IPS-11a (cell line): Measurements from ENCODE around the gene LTBP2.

Experiments used
- H3K4me3 ChIP-seq: one replicate; pipeline ENCODE4 v1.5.1; 2013; ENCODE audit warnings: low read depth, low read length, control low read depth

Gene LTBP2

GRCh38 chr14:74611650-74612349 is at the start of gene LTBP2:
Gene LTBP2, minus strand, starts transcription at chr14:74612237. Its CDS starts 293 bp downstream, at chr14:74611944.
- H3K4me3 ChIP-seq, result peak within 1 kb of the TSS; percentile 41

DNA sequence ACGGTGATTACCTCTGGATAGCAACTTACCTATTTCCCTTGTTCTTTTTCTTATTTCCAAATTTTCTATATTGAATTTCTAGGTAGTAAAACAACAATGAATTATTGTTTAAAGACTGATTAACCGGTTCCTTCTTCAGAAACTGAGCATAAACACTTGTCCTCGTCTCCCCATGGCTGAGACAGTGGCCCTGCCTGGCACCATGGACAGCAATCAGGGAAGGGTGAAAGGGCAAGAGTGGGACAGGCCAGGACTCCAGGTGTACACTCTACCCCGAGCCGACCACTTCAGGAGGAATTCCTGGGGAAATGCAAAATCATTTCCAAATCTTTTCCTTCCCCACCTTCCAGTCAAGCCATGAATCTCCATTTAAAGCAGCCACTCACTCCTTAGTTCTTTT is 48.8 kb upstream of the LTBP2 start:
- no peak overlapping the region for H3K4me3 ChIP-seq

DNA sequence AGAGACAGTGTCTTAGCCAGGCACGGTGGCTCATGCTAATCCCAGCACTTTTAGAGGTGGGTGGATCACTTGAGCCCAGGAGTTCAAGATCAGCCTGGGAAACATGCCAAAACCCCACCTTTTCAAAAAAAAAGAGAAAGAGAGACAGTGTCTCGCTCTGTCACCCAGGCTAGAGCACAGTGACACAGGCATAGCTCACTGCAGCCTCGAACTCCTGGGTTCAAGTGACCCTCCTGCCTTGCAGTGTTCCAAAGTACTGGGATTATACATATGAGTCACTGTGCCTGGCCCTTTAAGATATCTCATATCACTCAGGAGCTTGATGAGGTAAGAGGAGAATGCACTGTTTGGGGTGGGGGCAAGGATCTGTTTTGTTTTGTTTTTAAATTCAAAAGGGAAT is 48.1 kb upstream of the LTBP2 start:
- no peak overlapping the region for H3K4me3 ChIP-seq

GRCh38 chr14:74658535-74659131 is 46.6 kb upstream of the LTBP2 start:
- H3K4me3 ChIP-seq, result no peak overlapping the region

DNA sequence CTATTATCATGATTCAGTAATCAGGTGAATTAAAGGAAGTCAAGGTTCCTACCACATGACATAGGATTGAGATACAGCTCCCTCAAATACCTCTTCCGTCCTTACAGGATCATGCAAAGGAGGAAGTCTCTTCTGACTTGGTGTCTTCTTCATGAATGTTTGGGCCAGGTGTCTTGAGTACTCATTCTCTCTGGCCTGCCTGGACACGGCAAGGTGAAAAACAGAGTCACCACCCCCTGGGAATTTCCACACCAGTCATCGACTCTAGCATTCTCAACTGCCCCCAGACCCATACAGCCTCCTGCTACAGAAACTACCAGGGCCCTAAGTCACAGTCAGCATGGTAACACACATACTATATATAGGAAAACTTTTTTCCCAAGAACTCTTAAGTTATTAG is 44.9 kb upstream of the LTBP2 start:
- H3K4me3 ChIP-seq, result no peak overlapping the region

- H3K4me3 ChIP-seq, result no peak overlapping the region
These were observed 43.8 kb upstream of the LTBP2 start for GRCh38 chr14:74655599-74656395.

GRCh38 chr14:74654931-74655330 is 42.9 kb upstream of the LTBP2 start:
- H3K4me3 ChIP-seq, result no peak overlapping the region

GRCh38 chr14:74653386-74654138 is 41.5 kb upstream of the LTBP2 start:
- H3K4me3 ChIP-seq, result no peak overlapping the region

DNA sequence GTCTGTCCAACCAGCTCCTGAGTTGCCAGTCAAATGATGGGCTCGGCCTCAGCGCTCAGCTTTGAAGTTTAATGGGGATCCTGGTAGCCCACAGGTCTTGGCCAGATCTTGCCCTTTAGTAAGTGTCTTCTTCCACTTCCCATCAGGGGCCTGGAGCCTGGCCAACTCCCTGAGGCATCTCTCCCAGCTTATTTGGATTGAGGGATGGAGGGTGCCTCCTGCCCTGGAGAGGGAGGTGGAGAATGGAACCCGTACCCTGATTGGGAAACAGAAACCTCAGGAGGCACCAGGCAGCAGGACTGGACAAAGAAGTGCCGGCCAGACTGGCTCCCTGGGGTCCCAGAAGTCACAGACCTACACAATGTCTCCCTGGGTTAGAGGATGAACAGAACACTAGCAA is 40.5 kb upstream of the LTBP2 start:
- H3K4me3 ChIP-seq, result no peak overlapping the region

DNA sequence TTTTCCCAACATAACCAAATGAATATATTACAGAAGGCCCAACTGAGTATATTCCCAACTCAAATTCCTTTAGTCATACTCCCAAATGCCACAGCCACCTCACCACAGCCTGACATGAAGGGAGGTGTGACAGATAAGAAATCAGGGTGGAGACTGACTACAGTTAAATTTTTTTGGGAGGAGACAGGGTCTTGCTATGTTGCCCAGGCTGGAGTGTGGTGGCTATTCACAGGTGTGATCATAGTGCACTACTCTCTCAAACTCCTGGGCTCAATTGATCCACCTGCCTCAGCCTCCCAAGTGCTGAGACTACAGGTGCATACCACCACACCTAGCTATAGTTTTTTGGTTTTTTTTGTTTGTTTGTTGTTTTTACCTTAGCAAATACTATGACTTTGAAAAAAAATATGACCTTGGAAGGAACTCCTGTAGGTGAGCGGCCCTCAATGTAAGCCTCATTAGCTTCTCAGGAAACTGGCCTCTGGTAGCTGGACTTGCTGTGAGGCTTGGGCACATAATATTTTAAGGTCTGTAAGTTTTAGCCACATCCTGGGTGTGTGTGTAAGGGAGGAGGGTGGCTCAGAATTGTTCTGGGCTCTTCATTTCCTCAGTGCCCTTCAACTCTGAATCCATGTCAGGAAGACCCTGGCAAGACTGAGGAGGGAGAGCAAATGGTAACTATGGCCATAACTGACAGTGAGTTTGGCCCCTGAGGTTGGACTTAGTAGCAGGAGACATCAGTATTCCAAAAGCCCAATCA is 39.1 kb upstream of the LTBP2 start:
- H3K4me3 ChIP-seq, result no peak overlapping the region

- H3K4me3 ChIP-seq, result no peak overlapping the region
These were observed 37.6 kb upstream of the LTBP2 start for GRCh38 chr14:74649673-74650072.

- no peak overlapping the region for H3K4me3 ChIP-seq
These were observed 37.1 kb upstream of the LTBP2 start for GRCh38 chr14:74649167-74649566.

- H3K4me3 ChIP-seq, result no peak overlapping the region
These were observed 36.6 kb upstream of the LTBP2 start for GRCh38 chr14:74648601-74649000.

DNA sequence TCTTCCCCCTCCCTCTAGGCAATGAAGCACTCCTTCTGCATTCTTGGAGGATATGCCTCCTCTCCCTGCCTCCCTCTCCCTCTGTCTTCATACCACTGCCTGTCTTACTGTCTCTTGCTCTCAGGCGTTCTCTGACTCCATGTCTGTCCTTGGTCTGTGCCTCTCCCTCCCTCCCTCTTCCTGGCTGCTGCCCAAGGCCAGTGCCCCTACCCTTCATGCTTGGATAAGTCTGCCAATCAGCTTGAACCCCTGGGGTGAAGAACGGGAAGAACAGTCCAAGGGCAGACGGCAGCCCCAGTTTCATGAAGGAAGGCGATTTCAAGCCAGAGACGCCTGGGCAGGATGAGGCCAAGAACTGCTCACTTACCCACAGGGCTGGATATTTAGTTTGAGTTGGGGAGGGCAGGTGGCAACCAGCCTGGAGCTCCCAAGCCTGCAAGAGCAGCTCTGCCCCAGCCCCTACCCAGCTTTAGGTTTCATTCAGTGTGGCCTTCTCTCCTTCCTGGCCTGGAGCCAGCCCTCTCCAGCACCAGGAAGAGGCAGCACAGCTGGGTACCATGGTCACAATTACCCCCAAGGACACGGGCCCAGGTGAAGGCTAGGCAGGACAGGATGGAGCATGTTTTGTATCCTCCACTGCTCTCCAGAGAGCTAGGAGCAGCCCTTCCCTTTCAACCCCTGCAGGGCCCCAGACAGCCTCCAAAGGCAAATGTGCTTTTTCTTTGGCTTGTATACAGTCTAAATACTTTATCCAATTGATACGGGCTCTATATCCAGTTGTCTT is 35.8 kb upstream of the LTBP2 start:
- no peak overlapping the region for H3K4me3 ChIP-seq

DNA sequence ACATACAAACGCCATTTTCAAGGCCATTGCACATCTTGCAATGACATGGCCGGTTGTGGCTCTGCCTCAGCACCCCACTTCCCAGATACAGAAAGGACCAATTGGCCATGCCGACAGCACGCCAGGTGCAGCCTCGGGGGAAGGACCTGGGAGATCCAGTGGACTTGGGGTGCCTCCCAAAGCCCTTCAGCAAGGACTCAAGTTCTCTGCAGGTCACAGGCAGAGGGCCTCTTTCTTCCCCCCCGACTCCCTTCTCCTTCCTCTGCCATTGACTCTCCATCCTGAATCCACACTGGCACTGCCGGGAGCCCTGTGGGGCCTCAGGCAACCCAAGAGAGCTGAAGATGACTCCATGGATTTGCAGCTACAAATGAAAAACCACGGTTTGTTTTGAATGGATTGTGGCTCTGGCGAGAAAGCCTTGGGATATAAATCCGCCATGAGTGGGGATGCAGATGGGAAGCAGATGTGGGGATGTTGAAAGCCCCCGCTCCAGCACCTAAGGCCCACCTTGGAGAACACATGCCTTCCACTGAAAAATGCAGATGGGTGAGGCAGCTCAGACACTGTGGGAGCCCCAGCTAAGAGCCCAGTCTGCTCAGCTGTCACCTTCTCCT is 35.1 kb upstream of the LTBP2 start:
- H3K4me3 ChIP-seq, result no peak overlapping the region

- no peak overlapping the region for H3K4me3 ChIP-seq
These were observed 33.9 kb upstream of the LTBP2 start for GRCh38 chr14:74645756-74646470.

DNA sequence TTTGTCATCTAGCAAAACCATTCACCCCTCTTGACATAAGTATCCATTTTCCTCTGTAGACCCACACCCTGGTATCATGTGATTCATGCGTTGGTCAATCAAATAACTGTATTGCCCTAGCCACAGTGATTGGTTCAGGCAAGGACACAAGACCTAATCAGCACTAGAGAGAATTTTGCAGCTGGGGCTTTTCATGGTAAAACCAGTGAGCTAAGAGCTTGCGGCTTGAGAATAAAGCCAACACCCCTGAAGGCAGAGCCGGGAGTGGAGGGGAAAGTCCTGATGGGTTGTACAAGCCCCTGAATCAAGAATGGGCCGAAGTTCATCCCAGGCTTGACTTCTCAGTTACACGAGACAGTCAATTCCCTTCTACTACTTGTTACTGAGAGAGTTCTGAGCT is 33.2 kb upstream of the LTBP2 start:
- no peak overlapping the region for H3K4me3 ChIP-seq

DNA sequence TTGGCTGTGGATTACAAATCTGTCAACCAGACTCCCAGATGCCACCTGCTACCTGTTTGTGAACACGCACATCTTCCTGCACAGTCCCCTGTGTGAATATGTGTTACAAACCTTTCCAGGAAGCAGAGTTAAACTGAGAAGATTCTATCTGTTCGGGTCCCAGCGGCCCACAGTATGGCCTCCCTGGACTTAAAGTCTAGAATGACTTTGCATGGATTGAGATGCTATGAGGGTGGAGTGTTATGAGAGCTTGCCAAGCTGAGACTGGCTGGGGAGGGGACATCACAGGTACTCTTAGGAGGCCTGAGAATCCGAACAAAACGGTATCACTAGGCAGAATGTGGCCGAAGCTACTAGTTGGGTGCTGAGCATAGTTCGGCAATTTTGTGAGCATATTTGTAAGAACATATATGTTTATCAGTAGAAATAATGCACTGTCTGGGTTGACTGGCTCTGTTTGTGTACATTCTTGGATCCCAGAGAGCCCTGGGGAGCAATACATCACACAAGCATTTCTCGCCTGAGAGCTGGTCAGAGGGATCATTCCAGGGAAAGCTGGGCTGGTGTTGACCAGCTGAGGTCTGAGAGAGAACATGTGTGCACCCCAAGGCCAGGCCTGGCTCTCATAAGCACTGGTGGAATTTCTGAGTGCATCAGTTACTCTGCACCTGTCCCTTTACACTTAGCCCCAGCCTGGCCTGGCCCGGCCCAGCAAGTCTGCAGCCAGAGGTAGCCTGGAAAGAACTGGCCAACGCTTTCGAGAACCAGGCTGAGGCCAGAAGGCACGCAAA is 29.8 kb upstream of the LTBP2 start:
- no peak overlapping the region for H3K4me3 ChIP-seq
